Measurements from ENCODE around the gene IGSF11. TPM values are rescaled to one million over a fixed set of nuclear protein-coding genes. Genes with fewer than 3 reads are reported as not detected.
"Not testable (repeated sequence)": the region's sequence is repeated elsewhere in the genome, so short reads cannot be mapped to it uniquely, and the experiment has no call there.

The IGSF11 gene
- total RNA-seq, 1 experiment from 2014 or later, result 0.66 TPM

DNA sequence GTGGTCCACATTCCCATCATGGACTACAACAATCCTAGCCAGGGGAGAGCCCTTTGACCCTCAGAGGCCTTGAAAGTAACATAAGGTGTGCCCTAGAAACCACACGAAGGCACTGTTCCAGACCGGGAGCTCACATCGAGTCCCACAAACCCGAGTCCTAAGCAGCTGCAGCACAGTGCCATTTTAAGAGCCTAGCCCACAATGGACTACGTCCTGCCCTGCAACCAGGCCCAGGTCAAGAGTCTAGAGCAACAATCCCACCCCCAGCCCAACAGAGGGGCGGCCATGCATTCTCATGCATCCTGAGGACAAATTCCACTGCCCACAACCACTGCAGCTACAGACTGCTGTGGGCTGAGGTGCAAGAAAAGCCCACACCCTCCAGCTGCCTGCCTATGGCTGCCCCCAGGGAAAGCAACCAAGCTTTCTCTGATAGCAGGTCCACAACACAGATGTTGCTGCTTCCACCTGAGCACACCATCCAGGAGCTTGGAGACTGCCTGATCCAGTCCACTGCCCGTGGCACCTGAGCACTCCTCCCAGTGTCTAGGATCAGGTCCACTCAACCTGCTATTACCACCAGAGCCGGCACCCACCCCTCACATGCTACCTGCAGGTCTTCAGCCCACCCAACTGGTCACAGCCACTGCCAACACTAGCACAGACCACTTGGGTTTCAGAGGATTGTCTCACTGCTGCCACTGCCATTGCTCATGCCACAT is 56.8 kb downstream of the IGSF11 start:
- ChIA-PET POLR2A (ENCODE audit: unreplicated experiment) (no interaction called here), CTCF (no interaction called here)
- H3K9me2 ChIP-seq (replicated peaks; ENCODE audit: low read length), result no peaks in the 10 kb centered on the region
- H4K20me1 ChIP-seq (ENCODE audit: low read length), result no peaks in the 10 kb centered on the region
- H3K9me3 ChIP-seq (ENCODE audit: low read length), result no peaks in the 10 kb centered on the region
- intact Hi-C loops (cut with micrococcal nuclease), result no loop called here
- H2AFZ ChIP-seq (ENCODE audit: low read length), result no peak overlapping the region
- DNase-seq (no peak), ATAC-seq (no peak)
- no peaks in the 10 kb centered on the region for H3F3A ChIP-seq (ENCODE audit: low read length, unreplicated experiment)
- H3K9ac ChIP-seq (ENCODE audit: low read length), result no peak overlapping the region
- BruUV-seq (replicated peaks), result no TSS peak
- no peak overlapping the region for H3K4me3 ChIP-seq (ENCODE audit: low read length)
- TF ChIP-seq EZH2 (IDR thresholded peaks at IDR 0.05; ENCODE audit: low read length, unreplicated experiment) (no peak), EZH2phosphoT487 (IDR thresholded peaks at IDR 0.05; ENCODE audit: borderline replicate concordance, low read length) (no peak)
- TF ChIP-seq, protein P1, sequence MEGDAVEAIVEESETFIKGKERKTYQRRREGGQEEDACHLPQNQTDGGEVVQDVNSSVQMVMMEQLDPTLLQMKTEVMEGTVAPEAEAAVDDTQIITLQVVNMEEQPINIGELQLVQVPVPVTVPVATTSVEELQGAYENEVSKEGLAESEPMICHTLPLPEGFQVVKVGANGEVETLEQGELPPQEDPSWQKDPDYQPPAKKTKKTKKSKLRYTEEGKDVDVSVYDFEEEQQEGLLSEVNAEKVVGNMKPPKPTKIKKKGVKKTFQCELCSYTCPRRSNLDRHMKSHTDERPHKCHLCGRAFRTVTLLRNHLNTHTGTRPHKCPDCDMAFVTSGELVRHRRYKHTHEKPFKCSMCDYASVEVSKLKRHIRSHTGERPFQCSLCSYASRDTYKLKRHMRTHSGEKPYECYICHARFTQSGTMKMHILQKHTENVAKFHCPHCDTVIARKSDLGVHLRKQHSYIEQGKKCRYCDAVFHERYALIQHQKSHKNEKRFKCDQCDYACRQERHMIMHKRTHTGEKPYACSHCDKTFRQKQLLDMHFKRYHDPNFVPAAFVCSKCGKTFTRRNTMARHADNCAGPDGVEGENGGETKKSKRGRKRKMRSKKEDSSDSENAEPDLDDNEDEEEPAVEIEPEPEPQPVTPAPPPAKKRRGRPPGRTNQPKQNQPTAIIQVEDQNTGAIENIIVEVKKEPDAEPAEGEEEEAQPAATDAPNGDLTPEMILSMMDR (conservative IDR thresholded peaks at IDR 0.05; ENCODE audit: low read depth, low read length), result no peak
- peaks cover 64% of the 10 kb centered on the region for H3K27me3 ChIP-seq (ENCODE audit: low read length)
- H3K36me3 ChIP-seq (ENCODE audit: low read depth, low read length), result no peaks in the 10 kb centered on the region
- H3K4me2 ChIP-seq (ENCODE audit: low read length), result no peak overlapping the region
- H3K4me1 ChIP-seq (ENCODE audit: insufficient read depth, low read length), result no peaks in the 10 kb centered on the region
- H3K27ac ChIP-seq (ENCODE audit: low read length), result no peak overlapping the region
- H3K79me2 ChIP-seq (ENCODE audit: low read length), result no peaks in the 10 kb centered on the region

DNA sequence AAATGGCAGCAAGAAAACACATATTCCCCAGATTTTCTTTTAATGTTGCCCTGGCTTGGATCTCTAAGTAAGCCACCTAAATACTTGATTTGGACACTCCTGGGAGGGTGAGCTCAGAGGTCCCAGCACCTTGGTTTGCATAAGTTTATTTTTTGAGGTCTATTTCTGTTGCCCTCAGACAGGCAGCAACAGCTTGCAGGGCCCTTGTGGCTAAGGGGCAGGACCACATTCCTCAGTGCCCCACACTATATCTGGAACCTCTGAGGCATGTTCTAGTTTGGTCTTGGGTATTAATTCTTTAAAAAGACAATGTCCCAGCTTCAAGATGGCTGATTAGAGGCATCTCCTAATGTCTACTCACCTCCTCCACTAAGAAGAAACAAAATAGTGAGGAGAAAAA is 57.5 kb downstream of the IGSF11 start:
- Histone ChIP-seq H3K4me2 (ENCODE audit: low read length) (no peak overlapping the region), H3K4me3 (ENCODE audit: low read length) (no peak overlapping the region), H2AFZ (ENCODE audit: low read length) (no peak overlapping the region), H3K9me3 (ENCODE audit: low read length) (no peaks in the 10 kb centered on the region), H3K9ac (ENCODE audit: low read length) (no peak overlapping the region), H3K9me2 (replicated peaks; ENCODE audit: low read length) (no peaks in the 10 kb centered on the region), H3K27ac (ENCODE audit: low read length) (no peak overlapping the region), H3K4me1 (ENCODE audit: insufficient read depth, low read length) (no peaks in the 10 kb centered on the region), H3K27me3 (ENCODE audit: low read length) (peaks cover 64% of the 10 kb centered on the region), H3F3A (ENCODE audit: low read length, unreplicated experiment) (no peaks in the 10 kb centered on the region), H3K79me2 (ENCODE audit: low read length) (no peaks in the 10 kb centered on the region), H3K36me3 (ENCODE audit: low read depth, low read length) (no peaks in the 10 kb centered on the region), H4K20me1 (ENCODE audit: low read length) (no peaks in the 10 kb centered on the region)
- ATAC-seq (no peak), DNase-seq (no peak)
- TF ChIP-seq EZH2 (IDR thresholded peaks at IDR 0.05; ENCODE audit: low read length, unreplicated experiment), result no peak
- no peak for TF ChIP-seq EZH2phosphoT487 (IDR thresholded peaks at IDR 0.05; ENCODE audit: borderline replicate concordance, low read length)
- TF ChIP-seq, protein P1 (conservative IDR thresholded peaks at IDR 0.05; ENCODE audit: low read depth, low read length), result no peak
- BruUV-seq (replicated peaks), result no TSS peak
- CTCF ChIA-PET, result no interaction called here
- intact Hi-C loops (cut with micrococcal nuclease), result no loop called here
- POLR2A ChIA-PET (ENCODE audit: unreplicated experiment), result no interaction called here

DNA sequence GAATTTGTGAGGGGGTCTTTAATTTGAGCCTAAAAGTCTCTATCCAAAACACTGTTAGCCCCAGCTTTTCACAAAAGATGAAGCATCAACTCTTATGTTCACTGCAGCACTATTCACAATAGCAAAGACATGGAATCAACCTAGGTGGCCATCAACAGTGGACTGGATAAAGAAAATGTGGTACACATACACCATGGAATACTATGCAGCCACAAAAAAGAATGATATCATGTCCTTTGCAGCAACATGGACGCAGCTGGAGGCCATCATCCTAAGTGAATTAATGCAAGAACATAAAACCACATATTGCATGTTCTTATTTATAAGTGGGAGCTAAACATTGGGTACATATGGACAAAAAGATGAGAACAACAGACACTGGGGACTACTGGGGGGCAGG is 59.2 kb downstream of the IGSF11 start:
- POLR2A ChIA-PET (ENCODE audit: unreplicated experiment); H3K79me2 ChIP-seq (ENCODE audit: low read length); H3K4me2 ChIP-seq (ENCODE audit: low read length); intact Hi-C loops (cut with micrococcal nuclease); H3K9ac ChIP-seq (ENCODE audit: low read length); H3K36me3 ChIP-seq (ENCODE audit: low read depth, low read length); H3K4me1 ChIP-seq (ENCODE audit: insufficient read depth, low read length); H3K9me2 ChIP-seq (replicated peaks; ENCODE audit: low read length); H3K9me3 ChIP-seq (ENCODE audit: low read length); CTCF ChIA-PET; DNase-seq; BruUV-seq (replicated peaks); H4K20me1 ChIP-seq (ENCODE audit: low read length); ATAC-seq; H3F3A ChIP-seq (ENCODE audit: low read length, unreplicated experiment); H3K4me3 ChIP-seq (ENCODE audit: low read length); H3K27ac ChIP-seq (ENCODE audit: low read length); H2AFZ ChIP-seq (ENCODE audit: low read length): not testable (repeated sequence)
- H3K27me3 ChIP-seq (ENCODE audit: low read length), result peaks cover 63% of the 10 kb centered on the region
